Thoracic aorta (tissue), 2 donors: ENCODE measurements around the gene HLF. TPM values are rescaled to one million over a fixed set of nuclear protein-coding genes. Genes with fewer than 3 reads are reported as not detected.

ENCODE experiments used
- ATAC-seq: fragments of 150-250 bp; one replicate; pipeline ENCODE4 v1.8.0; 2017; ENCODE audit warnings: low read depth; ENCODE audit not compliant: insufficient number of reproducible peaks, low FRiP score
- DNase-seq: peaks from one replicate; pipeline ENCODE4 v3.0.0-alpha.2; 2020; ENCODE audit warnings: low spot score
- H3K27ac ChIP-seq, 2 donors: fragments of 200-600 bp; sonication (generic); 1 replicate in 1 of 2; 2 replicates in 1 of 2; pipeline ENCODE4 v1.5.1; 2016; ENCODE audit warnings: mild to moderate bottlenecking in 2 of 2, moderate library complexity in 2 of 2
- H3K27me3 ChIP-seq: fragments of 200-600 bp; sonication (generic); replicated peaks from 2 replicates; pipeline ENCODE4 v1.6.0; 2016; ENCODE audit warnings: mild to moderate bottlenecking; ENCODE audit not compliant: insufficient read depth
- H3K36me3 ChIP-seq: fragments of 200-600 bp; sonication (generic); one replicate; pipeline ENCODE4 v1.5.1; 2016
- H3K4me1 ChIP-seq, 2 donors: fragments of 200-600 bp; sonication (generic); 1 replicate in 1 of 2; 2 replicates in 1 of 2; pipeline versions ENCODE4 v1.5.1 to v1.6.0; 2016; ENCODE audit warnings: low read depth in 2 of 2, mild to moderate bottlenecking in 1 of 2; ENCODE audit not compliant: control insufficient read depth in 1 of 2
- H3K4me3 ChIP-seq: fragments of 200-600 bp; sonication (generic); 2 replicates; pipeline ENCODE4 v1.5.1; 2016; ENCODE audit warnings: mild to moderate bottlenecking
- H3K9me3 ChIP-seq: fragments of 200-600 bp; sonication (generic); 2 replicates; pipeline ENCODE4 v1.5.1; 2016
- CTCF ChIP-seq: fragments of 200-600 bp; sonication (generic); IDR thresholded peaks from one replicate; pipeline ENCODE4 v1.5.1; 2019; ENCODE audit warnings: antibody characterized with exemption
- total RNA-seq, 2 donors: library from RNA; depleted of rRNA; stranded (reverse); fragments of >200 nt; gene quantifications; one replicate each; pipeline versions ENCODE4 v1.1.0 to v1.2.3, GENCODE V29; 2016

HLF gene
- total RNA-seq, 2 donors from 2014 or later: 10.2 to 12.5 TPM

- no peak for TF ChIP-seq CTCF
- Histone ChIP-seq H3K27ac (no peak overlapping the region), H3K27me3 (no peaks in the 10 kb centered on the region), H3K9me3 (no peaks in the 10 kb centered on the region), H3K4me3 (no peak overlapping the region), H3K4me1 (no peaks in the 10 kb centered on the region), H3K36me3 (no peaks in the 10 kb centered on the region)
- ATAC-seq (no peak), DNase-seq (no peak)
These were observed 75.9 kb downstream of the HLF start for GRCh38 chr17:55340686-55341085.

GRCh38 chr17:55341432-55341831 lies 76.7 kb downstream of the HLF start:
- Histone ChIP-seq H3K36me3 (no peaks in the 10 kb centered on the region), H3K4me1 (no peaks in the 10 kb centered on the region), H3K9me3 (no peaks in the 10 kb centered on the region), H3K27me3 (no peaks in the 10 kb centered on the region), H3K27ac (no peak overlapping the region), H3K4me3 (no peak overlapping the region)
- DNase-seq: no peak
- ATAC-seq: no peak
- TF ChIP-seq CTCF: no peak

GRCh38 chr17:55342800-55343585 lies 78.2 kb downstream of the HLF start:
- no peak for TF ChIP-seq CTCF
- Histone ChIP-seq H3K27me3 (no peaks in the 10 kb centered on the region), H3K9me3 (no peaks in the 10 kb centered on the region), H3K27ac (no peak overlapping the region), H3K4me3 (no peak overlapping the region), H3K4me1 (no peaks in the 10 kb centered on the region), H3K36me3 (no peaks in the 10 kb centered on the region)
- ATAC-seq: no peak
- no peak for DNase-seq

GRCh38 chr17:55343900-55344513 lies 79.2 kb downstream of the HLF start:
- H3K27ac ChIP-seq: no peak overlapping the region
- ATAC-seq (no peak), DNase-seq (no peak)
- no peaks in the 10 kb centered on the region for H3K9me3 ChIP-seq
- TF ChIP-seq CTCF: no peak
- no peaks in the 10 kb centered on the region for H3K36me3 ChIP-seq
- no peaks in the 10 kb centered on the region for H3K27me3 ChIP-seq
- no peaks in the 10 kb centered on the region for H3K4me1 ChIP-seq
- no peak overlapping the region for H3K4me3 ChIP-seq

GRCh38 chr17:55344514-55344997 lies 79.8 kb downstream of the HLF start:
- H3K27ac ChIP-seq: no peak overlapping the region
- H3K4me3 ChIP-seq: no peak overlapping the region
- H3K4me1 ChIP-seq: no peaks in the 10 kb centered on the region
- DNase-seq (no peak), ATAC-seq (no peak)
- H3K36me3 ChIP-seq: no peaks in the 10 kb centered on the region
- no peak for TF ChIP-seq CTCF
- H3K27me3 ChIP-seq: no peaks in the 10 kb centered on the region
- H3K9me3 ChIP-seq: no peaks in the 10 kb centered on the region
